CD4-positive, alpha-beta T cell treated with Interferon alpha-2 for 1 hour (primary cell): ENCODE results near the gene NRP2.
A peak's percentile ranks its signal among the peaks of the same experiment; 100 is the strongest.

Experiments used
- DNase-seq, 2 donors: peaks; one replicate each; pipeline ENCODE4 v3.0.0-alpha.2; 2020 to 2022

NRP2 gene

GRCh38 chr2:205659922-205660321 is 22.4 kb upstream of the NRP2 start:
- no peak for DNase-seq

DNA sequence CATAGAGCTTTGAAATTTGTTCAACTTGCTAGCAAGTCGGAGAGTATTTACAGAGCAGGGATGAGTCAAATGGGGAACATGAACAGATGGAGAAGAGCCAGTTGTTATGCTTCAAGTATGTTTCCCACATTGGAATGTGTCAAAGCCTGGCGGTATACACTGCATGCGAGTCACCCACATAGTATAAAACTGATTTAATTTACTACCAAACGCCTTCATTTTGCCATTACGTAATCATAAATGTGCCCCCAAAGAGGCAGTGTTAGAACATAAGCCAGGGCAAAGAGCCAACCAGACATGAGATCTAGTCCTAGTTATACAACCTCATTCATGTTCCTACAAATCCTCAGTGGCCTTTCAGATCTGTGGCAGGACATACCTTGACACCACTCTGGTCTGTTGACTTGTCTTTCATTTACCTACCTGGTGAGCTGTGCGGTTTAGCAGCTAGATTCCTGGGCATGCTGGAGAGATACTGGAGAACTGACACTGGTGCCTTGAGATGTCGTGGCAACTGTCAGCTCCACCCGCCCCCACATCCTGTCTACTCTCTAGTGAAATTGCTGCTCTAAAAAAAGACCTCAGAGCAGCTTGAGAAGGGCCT is 21.7 kb upstream of the NRP2 start:
- DNase-seq: peak in 1 of 2 donors; percentile 7

GRCh38 chr2:205661281-205661680 is 21.0 kb upstream of the NRP2 start:
- no peak for DNase-seq

GRCh38 chr2:205662206-205662965 is 19.9 kb upstream of the NRP2 start:
- no peak for DNase-seq

DNA sequence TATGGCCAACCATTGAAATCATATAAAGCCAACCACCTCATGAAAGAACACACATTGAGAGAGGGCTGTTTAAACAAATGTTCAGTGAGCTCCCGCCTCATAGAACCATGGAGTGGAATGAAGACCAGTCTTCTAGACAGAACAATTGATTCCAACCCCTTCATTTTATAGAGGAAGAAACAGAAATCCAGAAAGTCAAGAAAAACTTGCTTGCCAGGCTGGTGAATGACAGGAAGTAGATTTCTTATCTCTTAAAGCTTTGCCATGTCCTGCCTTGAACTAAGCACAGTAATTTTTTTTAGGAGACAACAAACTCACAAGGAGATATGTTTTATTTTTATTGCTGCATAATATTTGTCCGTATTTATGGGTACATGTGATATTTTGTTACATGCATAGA is 16.5 kb upstream of the NRP2 start:
- no peak for DNase-seq

- no peak for DNase-seq
Observed at GRCh38 chr2:205670292-205670691, 12.0 kb upstream of the NRP2 start.

DNA sequence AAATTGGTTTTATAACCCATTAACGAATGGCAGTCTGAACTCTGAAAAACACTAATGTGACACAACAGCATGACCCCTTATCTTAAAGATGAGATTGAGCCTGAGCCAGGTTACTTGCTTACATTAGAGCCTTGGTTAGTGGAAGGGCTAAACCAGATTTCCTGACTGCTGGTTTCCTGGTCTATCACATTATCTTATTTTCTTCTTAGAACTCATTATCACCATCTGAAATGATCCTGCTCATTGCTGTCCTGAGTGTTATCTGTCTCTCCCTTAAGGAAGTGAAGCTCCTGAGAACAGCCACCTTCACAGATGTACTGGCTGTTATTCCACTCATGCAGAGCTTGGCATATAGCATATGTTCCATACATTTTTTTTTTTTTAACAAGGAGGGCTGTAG is 9.0 kb upstream of the NRP2 start:
- no peak for DNase-seq

DNA sequence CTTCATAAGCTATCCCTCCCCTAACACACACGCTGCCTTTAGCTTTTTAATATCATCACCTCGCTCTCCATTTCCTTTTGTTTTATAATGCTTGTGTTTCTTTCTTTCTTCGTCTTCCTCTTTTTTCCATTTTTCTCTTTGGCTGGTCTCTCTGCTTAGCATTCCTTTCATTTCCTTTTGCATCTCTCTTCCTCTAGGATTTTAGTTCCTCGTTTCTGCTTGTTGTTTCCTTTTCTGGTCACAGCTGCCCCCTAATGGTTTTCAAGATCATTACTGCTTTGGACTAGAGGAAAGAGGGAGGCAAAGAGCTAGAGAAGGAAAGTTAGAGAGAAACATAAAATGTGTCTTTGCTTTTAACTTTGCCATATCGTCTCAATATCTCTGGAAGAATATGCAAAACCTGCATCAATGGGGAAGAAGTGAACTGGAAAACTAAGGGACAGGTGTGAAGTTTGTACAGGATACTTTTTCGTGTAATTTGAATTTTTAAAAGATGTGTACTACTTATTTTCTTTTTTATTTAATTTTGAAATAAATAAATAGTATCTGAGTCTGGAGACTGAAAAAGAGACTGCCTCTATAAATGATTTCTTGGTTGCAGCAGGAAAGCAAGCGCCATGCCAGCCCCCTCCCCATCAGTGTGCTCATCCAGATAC is 6.3 kb upstream of the NRP2 start:
- DNase-seq: peak in 1 of 2 donors; percentile 34

- no peak for DNase-seq
Observed at GRCh38 chr2:205678541-205679142, 3.7 kb upstream of the NRP2 start.

GRCh38 chr2:205679410-205680009 is 2.8 kb upstream of the NRP2 start:
- no peak for DNase-seq

DNA sequence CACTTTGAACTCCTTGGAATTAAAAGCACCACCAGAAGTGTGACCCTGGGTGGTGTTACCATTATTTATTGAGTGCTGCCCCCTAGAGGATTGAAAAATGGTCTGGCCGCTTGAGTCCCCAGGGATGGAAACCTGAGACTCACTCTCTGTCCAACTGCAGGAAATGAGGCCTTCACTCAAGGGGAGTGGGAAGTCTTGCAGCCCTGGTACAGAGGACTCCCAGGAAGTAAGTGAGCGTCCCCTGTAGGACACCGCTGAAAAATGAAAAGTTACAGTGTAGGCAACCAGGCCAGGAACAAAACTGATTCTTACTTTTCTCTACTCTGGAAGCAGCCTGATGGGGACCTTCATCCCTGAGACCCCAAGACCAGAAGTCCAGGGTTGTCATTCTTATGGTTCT is 2.2 kb upstream of the NRP2 start:
- DNase-seq: peak; percentile 32 to 55

DNA sequence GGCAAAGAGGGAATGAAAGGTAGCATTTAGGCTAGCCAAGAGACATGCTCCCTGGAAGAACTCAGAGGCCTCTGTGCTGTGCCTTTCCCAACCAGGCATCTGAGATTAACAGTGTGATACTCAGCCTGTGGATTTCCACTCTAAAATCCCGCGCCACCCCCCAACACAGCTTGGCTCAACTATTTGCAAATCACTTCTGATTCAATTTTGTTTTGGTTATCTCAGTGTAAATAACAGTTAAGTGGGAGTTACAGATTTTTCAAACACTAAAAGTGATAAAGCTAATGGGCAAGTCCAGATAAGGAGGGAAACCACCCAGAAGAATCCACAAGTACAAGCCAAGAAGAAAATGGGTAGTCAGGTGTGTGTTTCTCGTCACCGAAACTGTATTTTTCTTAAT is 1.4 kb upstream of the NRP2 start:
- DNase-seq: no peak

DNA sequence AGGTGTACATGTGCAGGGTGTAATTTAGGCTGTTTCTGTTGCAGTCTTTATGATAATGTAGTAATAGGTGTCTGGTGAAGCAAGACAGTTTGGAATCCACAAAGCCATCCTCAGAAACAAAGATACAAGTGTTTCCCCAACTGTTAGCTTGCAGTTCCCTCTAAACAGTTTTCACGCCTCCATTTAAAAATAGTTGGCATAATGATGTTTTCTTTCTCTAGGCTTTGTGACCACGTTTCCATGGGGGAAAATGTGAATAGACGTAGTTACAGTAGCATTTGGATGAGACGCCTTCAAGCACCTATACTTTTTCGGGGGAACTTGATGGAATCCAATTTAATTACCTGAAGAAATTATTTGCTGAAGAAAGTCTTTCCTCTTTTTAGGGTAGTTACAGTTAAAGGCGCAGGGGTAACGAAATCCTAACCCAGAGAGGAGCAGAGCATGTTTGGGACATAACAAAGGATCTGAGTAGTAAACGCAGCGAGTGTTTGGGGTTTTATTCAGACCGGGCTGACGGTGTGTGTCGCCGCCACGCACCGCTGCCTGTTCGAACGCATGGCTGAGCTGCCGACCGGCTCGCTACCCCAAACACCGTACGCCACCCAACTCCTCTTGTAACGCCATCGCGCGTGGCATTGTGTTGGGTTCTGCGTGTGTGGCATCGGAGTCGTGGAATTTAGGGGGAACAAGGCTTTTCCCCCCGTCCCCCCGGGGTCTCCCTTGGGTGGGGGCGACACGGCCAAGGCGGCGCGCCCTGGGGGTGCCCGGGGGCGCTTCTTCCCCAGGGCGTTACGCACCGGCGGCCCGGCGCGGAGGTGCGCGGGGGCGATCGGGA is 681 bp upstream of the NRP2 start:
- DNase-seq: peak in 1 of 2 donors; percentile 29

DNA sequence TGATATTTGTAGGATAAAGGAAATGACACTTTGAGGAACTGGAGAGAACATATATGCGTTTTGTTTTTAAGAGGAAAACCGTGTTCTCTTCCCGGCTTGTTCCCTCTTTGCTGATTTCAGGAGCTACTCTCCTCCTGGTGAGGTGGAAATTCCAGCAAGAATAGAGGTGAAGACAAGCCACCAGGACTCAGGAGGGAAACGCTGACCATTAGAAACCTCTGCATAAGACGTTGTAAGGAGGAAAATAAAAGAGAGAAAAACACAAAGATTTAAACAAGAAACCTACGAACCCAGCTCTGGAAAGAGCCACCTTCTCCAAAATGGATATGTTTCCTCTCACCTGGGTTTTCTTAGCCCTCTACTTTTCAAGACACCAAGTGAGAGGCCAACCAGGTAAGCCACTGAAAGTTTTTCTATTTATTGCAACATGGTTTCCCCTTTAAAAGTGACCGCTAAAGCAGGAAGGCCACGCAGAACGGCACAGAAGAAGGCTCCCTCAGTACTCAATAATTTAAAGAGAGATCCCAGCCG is 735 bp downstream of the NRP2 start:
- no peak for DNase-seq

DNA sequence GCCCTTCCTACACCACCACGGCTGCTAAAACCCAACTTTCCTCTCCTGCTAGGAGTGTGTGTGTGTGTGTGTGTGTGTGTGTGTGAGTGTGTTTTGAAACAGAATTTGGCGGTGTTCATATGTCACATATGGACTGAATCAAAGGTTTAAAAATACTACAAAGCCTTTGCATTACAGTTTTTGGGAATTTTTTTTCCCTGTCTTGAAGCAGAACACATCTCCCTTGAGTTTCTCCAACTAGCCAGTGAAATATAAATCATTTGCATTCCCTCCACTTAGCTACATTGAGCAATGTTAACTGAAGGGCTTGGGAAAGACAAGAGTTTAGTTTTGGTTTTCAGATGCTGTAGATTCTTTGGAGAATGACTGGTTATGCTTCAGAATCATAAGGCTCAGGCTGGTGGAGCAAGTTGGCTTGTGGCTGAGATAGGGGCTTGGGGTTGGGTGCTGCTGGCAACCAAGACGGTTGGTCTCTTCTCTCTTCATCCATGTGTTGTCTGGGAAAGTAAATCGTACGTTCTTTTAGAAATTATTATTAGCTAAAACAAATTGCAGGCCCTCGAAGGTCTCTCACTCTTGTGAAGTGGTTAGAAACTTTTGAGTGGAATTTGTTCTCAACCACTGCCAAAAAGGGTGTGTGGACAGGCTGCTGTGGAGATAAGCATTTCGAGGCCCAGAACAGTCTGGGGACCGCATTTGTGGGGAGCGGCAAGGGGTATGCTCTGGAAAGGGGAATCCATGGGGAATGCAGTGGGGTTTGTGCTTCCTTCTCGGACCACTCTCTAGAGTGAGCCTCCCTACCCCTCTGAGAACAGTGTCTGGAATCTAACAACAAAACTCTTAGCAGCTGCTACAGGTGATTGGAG is 1.4 kb downstream of the NRP2 start:
- DNase-seq: no peak

GRCh38 chr2:205684871-205685313 is 2.6 kb downstream of the NRP2 start:
- no peak for DNase-seq

- DNase-seq: no peak
Observed at GRCh38 chr2:205685314-205686055, 3.2 kb downstream of the NRP2 start.

DNA sequence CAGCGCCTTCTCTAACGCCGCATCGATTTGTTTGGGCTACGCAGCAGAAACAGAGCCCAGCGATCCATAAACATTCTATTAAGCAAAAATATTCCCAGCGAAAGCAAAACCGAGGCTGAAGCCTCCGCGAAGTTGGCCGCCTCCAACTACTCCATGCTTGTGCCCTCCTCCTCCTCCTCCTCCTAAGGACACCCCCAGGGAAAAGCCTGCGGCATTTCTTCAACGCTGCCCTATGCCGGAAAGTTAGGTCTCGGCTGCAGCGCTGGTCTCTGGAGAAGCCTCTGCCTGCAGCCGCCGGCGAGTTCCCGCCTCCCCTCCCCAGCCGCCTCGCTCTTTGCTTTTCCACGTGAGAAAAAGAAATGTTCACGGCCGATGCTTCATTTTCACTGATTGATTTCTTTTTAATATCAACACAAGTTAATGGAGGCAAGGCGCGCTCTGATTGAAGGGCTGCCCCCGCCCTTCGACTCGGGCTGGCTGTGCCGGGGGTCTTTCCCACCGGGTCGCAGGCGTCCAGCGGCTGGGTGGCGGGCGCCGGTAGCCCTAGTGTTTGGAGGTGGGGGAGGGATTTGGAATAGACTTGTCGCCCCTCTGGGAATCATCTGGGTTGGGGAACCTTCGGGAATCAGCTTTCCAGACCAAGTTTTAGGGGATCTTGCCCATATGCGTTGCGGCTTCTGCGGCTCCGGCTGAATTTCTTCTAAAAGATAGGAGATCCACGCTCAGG is 3.9 kb downstream of the NRP2 start:
- DNase-seq: no peak

DNA sequence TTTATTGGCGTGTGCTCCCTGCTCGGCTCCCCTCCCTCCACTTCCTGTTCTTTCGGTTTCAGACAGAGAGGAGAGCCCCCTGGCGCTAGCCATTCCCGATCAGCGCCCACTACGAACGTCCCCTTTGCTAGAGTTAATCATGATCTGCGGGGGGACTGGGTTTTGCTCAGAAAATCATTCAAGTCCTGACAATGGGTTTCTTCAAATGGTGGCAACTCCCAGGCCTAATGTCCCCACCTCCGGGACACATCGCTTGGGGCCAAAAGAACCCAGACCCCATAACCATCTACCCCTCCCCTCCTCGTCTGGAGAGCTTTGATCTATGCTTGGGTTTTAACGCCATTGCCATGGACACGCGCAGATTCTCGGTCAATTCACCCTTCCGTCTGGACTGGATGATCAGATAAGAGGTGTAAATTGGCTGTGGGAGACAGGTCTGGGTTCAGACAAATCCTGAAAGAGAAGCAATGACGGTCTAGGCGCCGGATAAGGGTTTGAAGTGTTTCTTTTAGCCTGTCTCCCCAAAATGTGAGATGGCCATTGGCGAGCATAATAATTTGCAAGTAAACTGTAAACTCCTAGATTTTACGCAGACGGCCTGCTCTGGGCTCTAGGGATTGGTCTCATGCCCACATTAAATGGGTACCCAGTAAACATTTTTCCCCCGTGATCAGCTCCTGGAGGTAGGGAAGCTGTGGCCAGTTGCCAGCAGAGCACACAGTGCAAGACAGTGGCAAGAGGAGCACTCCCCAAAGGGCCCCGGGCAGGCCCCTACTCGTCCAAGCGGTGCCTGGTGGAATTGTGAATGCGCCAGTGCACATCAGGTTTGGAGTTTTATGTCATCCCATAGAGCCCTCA is 4.7 kb downstream of the NRP2 start:
- no peak for DNase-seq
